Stimulated activated CD8-positive, alpha-beta memory T cell treated with anti-CD3 and anti-CD28 coated beads, Interleukin-15, amount 100 ng/mL, for 1 hour (primary cell): ENCODE measurements around the gene KRR1.

Source experiments
- DNase-seq: peaks from one replicate; pipeline ENCODE4 v3.0.0-alpha.2; 2020; ENCODE audit warnings: low read depth

KRR1 gene

DNA sequence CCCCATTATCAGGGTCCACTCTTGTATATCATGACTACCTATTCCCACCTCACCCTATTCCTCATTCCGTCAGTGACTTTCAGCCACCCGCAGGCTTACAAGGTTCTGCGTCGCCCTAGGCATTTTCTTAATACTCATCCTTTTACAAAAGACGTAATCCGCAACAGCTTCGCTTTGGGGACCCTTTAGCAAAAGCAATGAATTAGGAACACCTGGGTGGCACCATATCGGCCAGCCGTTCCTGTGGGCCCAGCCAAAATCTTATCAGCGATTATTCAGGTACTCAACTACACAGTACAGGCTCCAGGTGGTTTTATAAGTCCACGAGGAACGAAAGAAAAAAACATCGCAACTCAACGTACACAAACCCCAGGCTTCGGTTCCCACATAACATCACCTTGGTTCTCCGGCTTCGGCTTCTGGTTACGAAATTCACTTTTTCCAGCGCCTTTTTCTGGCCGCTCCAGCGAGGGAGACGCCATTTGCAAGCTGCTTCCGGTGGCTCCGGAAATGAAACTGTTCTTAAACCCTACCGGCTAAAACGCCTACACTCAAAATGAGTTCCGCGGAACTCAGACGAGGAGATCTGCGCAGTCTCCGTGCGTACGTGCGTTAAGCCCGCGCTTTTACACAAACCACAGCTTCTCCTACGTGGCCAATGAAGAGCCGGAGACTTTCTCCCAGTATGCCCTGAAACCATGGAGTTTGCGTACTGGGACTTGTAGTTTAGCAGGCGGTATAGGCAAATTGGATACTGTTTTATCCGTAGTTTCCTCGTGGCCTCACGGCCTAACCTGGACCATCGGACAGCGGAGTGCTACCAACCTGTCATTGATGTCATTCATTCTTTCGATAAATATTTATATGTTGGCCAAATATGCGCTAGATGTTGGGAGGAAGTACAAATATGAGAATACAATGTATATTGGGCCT, at the start of gene KRR1:
KRR1 (minus strand) TSS at position 494 of the 933 bp plus-strand sequence; CDS start at position 482, 12 bp downstream.
- DNase-seq = peak; percentile 79

GRCh38 chr12:75560167-75560566, 48.8 kb upstream of the KRR1 start:
- DNase-seq = no peak

DNA sequence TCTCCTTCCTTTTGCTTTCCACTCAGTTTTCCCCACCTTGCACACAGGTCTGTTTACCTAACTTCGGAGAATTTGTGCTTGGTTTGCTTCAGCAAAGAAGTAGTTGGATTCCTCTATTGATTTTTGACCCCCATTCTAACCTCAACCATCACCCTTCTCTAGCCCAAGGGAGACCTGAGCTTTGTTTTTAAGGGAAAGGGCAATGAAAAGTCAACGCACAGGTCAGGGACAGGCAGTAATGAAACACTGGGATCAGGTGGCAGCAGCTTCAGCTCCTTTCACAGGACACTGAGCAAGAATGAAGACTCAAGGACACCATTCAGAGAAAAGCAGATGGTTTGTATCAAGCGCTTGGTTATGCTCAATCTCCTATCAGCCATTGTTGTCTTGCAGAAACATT, 46.9 kb upstream of the KRR1 start:
- no peak for DNase-seq

- DNase-seq = no peak
These were observed 45.0 kb upstream of the KRR1 start for GRCh38 chr12:75556311-75556899.

GRCh38 chr12:75554556-75554880, 43.1 kb upstream of the KRR1 start:
- no peak for DNase-seq

DNA sequence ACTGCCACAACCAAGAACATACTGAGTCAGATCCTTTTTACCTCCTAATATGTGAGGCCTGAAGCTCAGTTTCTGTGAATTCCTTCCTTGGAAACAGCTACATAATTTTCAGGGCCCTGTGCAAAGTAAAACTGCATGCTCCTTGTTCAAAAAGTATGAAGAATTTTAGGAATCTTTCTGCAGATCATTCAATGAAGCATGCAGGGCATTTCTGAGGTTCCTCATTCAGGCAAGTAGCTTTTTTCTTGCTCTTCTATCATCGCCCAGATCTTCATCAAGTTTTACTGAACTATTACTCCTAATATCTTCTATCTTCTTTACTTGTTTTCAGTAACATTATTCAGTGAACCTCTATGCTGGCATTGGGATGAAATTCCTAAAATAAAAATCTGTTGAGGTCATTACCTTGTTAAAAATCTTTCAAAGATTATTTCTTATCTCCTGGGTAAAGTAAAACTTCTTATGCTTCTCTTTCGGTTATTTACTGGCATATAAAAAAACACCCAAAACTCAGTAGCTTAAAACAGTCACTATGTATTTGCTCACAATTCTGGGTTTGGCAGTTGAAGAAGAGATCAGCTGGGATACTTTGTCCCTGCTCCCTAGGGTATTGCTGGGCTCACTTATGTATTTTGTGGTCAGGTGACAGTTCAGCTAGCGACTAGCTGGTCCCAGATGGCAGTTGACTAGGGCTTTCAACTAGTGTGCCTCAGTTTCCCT, 42.6 kb upstream of the KRR1 start:
- no peak for DNase-seq

GRCh38 chr12:75553398-75553797, 42.0 kb upstream of the KRR1 start:
- no peak for DNase-seq

- no peak for DNase-seq
These were observed 40.1 kb upstream of the KRR1 start for GRCh38 chr12:75551477-75551876.

GRCh38 chr12:75550401-75551240, 39.2 kb upstream of the KRR1 start:
- DNase-seq = no peak

GRCh38 chr12:75549989-75550388, 38.6 kb upstream of the KRR1 start:
- DNase-seq = no peak

- no peak for DNase-seq
These were observed 37.5 kb upstream of the KRR1 start for GRCh38 chr12:75548879-75549278.

- no peak for DNase-seq
These were observed 34.2 kb upstream of the KRR1 start for GRCh38 chr12:75545636-75546035.

DNA sequence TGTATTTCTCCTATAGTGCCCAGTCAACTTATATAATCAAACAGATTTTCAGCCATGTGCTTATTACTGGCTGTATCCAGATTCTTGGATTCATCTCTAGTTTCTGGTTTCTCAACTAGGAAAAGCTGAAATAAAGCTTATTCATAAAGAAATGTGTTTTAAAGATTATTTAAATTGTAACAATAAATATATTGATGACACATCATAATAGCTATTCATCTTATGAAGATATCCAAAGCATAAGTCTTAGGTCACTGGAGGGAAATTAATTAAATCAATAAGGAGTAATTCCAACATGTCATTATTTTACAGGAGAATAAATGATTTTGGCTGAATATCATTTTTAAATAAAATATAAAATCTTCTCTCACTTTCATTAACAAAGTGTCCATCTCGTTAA, 32.1 kb upstream of the KRR1 start:
- no peak for DNase-seq

DNA sequence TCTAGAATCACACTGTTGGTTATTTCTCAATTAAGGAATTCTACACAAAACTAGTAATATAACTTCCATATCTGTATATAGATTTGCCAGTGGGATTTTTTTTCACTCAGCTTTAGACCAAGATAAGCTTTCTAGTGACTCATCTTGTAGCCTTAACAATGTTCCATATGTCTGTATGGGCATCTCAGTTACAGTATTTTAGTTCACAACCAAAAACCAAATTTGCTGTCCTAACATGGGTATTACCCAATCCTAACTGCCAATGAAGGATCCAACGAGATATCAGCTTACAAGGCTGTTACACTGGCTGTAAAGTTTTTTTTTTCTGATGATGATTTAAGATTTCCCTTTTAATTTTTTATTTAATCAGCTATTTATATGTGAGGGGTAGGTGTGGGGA, 31.5 kb upstream of the KRR1 start:
- no peak for DNase-seq

DNA sequence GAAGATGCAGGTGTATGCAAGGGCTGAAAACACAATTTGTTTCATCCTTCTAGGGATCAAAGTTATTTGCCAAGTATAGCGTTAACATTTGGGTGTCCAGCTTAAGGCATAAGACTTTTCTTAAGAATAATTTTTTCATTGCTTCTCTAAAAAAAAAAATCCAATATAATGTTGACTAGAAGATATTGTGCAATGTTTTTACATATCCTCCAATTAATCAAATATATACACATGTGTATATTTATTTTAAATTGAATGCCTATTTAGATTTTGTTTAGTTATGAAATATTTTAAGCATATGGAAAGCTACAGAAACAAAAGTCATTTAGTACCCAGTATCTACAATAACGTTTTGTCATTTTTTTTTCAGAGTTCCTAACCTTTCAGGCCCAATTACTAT, 28.5 kb upstream of the KRR1 start:
- no peak for DNase-seq

- DNase-seq = no peak
These were observed 21.8 kb upstream of the KRR1 start for GRCh38 chr12:75533239-75533638.

DNA sequence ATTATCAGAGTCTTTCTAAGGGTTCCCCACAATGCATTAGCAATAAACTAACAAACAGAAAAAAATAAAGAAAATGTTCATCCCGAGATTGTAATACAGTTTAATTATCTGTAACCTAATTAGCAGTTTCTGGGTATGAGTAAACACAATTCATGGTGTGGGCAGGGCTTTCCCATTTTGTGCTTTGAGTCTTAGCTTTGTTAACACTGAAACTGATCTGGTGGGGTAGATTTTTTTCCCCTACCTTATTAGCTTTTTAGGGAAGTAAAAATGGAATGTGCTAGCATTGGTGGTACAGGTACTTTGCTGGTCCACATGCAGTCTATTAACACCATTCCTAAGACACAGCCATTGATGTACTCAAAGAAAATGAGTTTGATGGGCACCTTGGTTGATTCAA, 18.4 kb upstream of the KRR1 start:
- DNase-seq = no peak

GRCh38 chr12:75529316-75529715, 17.9 kb upstream of the KRR1 start:
- DNase-seq = no peak

DNA sequence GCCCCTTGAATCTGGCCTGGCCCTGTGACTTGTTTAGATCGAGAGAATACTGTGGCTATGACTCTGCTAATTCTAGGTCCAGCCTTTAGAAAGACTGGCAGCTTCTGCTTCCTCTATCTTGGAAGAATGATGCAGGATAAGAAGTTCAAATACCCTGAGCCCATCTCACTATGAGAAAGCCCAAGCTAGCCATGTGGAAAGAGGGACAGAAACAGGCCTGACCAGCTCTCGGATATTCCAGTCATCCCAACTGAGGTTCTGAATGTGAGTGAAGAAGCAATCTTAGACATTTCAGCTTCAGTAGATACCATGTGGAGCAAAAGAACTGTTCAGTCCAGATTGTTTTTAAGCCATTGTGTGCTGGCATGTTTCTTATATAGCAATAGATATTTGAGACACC, 17.3 kb upstream of the KRR1 start:
- DNase-seq = no peak

- DNase-seq = no peak
These were observed 16.9 kb upstream of the KRR1 start for GRCh38 chr12:75528272-75528671.

- no peak for DNase-seq
These were observed 15.5 kb upstream of the KRR1 start for GRCh38 chr12:75526655-75527511.
